ENCODE results near the gene CYBRD1.

DNA sequence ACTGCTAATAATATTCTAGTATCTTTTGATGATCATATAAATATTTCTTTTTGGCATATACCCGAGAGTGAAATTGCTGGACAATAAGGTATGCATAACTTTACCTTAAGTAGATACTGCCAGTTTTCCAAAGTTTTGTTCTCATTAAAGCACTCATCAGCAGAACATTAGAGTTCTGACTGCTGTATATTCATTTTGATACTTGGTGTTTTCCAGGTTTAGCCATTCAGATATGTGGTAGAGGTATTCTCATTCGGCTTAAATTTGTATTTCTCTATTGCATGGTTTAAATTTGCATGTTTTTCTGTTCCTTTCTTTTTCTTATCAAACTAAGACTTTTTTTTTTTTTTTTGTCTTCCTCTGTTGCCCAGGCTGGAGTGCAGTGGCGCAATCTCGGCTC is 18.2 kb downstream of the CYBRD1 start:
- TF ChIP-seq, protein P1, sequence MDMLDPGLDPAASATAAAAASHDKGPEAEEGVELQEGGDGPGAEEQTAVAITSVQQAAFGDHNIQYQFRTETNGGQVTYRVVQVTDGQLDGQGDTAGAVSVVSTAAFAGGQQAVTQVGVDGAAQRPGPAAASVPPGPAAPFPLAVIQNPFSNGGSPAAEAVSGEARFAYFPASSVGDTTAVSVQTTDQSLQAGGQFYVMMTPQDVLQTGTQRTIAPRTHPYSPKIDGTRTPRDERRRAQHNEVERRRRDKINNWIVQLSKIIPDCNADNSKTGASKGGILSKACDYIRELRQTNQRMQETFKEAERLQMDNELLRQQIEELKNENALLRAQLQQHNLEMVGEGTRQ (CRISPR knock-in tag; IDR thresholded peaks at IDR 0.05) = no peak
- TF ChIP-seq, protein P2, sequence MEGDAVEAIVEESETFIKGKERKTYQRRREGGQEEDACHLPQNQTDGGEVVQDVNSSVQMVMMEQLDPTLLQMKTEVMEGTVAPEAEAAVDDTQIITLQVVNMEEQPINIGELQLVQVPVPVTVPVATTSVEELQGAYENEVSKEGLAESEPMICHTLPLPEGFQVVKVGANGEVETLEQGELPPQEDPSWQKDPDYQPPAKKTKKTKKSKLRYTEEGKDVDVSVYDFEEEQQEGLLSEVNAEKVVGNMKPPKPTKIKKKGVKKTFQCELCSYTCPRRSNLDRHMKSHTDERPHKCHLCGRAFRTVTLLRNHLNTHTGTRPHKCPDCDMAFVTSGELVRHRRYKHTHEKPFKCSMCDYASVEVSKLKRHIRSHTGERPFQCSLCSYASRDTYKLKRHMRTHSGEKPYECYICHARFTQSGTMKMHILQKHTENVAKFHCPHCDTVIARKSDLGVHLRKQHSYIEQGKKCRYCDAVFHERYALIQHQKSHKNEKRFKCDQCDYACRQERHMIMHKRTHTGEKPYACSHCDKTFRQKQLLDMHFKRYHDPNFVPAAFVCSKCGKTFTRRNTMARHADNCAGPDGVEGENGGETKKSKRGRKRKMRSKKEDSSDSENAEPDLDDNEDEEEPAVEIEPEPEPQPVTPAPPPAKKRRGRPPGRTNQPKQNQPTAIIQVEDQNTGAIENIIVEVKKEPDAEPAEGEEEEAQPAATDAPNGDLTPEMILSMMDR (IDR thresholded peaks at IDR 0.05) = no peak
- no peak for TF ChIP-seq TEAD4 (CRISPR knock-in tag; IDR thresholded peaks at IDR 0.05)
- TF ChIP-seq SMAD3 (CRISPR knock-in tag; IDR thresholded peaks at IDR 0.05; ENCODE audit: borderline replicate concordance) = no peak
- TF ChIP-seq, protein P3, sequence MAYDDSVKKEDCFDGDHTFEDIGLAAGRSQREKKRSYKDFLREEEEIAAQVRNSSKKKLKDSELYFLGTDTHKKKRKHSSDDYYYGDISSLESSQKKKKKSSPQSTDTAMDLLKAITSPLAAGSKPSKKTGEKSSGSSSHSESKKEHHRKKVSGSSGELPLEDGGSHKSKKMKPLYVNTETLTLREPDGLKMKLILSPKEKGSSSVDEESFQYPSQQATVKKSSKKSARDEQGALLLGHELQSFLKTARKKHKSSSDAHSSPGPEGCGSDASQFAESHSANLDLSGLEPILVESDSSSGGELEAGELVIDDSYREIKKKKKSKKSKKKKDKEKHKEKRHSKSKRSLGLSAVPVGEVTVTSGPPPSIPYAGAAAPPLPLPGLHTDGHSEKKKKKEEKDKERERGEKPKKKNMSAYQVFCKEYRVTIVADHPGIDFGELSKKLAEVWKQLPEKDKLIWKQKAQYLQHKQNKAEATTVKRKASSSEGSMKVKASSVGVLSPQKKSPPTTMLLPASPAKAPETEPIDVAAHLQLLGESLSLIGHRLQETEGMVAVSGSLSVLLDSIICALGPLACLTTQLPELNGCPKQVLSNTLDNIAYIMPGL (CRISPR knock-in tag; IDR thresholded peaks at IDR 0.05) = no peak
- TF ChIP-seq, protein P4, sequence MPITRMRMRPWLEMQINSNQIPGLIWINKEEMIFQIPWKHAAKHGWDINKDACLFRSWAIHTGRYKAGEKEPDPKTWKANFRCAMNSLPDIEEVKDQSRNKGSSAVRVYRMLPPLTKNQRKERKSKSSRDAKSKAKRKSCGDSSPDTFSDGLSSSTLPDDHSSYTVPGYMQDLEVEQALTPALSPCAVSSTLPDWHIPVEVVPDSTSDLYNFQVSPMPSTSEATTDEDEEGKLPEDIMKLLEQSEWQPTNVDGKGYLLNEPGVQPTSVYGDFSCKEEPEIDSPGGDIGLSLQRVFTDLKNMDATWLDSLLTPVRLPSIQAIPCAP (CRISPR knock-in tag; IDR thresholded peaks at IDR 0.05) = no peak
- no peak for TF ChIP-seq SP1 (CRISPR knock-in tag; conservative IDR thresholded peaks at IDR 0.05)
- TF ChIP-seq, protein P5, sequence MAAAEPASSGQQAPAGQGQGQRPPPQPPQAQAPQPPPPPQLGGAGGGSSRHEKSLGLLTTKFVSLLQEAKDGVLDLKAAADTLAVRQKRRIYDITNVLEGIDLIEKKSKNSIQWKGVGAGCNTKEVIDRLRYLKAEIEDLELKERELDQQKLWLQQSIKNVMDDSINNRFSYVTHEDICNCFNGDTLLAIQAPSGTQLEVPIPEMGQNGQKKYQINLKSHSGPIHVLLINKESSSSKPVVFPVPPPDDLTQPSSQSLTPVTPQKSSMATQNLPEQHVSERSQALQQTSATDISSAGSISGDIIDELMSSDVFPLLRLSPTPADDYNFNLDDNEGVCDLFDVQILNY (CRISPR knock-in tag; IDR thresholded peaks at IDR 0.05) = no peak

Measured in WTC11 (cell line).